HG03064 (cell line): ENCODE results near the gene CTSA.
"Not testable (repeated sequence)": the region's sequence is repeated elsewhere in the genome, so short reads cannot be mapped to it uniquely, and the experiment has no call there.

Source experiments
- ATAC-seq: cut with Tn5 transposase; IDR thresholded peaks from one replicate; pipeline ENCODE4 v1.9.1; 2021; ENCODE audit warnings: low read depth; ENCODE audit not compliant: unreplicated experiment

Gene CTSA

DNA sequence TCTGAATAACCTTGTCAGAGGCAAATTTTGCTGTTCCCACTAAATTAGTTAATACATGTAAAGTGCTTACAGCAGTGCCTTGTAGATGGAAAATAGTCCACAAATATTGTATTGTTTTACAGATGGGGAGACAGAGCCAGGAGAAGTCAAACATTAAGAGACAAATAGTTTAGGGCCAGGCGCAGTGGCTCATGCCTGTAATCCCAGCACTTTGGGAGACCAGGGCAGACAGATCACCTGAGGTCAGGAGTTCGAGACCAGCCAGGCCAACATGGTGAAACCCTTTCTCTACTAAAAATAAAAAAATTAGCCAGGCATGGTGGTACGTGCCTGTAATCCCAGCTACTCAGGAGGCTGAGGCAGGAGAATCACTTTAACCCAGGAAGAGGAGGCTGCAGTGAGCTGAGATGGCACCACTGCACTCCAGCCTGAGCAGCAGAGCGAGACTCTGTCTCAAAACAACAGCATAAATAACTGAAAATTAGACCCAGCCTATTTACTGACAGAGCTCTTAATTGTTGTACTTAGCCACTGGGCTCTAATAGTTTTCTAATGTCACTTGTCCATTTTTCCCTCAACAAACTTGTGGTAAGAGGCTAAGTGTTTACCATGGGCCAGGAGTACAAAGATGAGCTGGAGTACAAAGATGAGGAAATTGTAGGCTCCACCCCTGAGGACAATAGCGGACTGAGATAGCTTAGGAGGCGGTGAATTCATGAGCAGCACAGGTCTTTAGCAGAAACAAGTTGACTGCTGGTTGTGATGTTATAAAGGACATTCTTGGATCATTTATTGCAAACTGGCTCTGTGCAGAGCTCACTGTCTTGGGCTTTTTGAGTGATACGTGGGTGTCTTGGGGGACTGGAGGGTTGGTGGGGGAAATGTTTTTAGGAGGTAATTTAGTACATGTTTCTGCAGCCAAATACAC lies 27.3 kb upstream of the CTSA start:
- no peak for ATAC-seq

DNA sequence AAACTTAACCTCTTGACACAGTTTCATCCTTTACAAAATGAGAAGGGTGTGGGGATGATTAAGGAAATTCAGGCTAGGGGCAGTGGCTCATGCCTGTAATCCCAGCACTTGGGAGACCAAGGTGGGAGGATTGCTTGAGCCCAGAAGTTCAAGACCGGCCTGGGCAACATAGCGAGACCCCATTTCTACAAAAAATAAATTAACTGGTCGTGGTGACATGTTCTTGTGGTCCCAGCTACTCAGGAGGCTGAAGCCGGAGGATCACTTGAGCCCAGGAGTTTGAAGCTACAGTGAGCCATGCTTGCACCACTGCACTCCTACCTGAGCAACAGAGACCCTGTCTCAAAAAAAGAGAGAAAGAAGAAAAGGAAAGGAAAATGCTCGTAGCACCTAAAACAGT lies 24.7 kb upstream of the CTSA start:
- ATAC-seq = no peak

DNA sequence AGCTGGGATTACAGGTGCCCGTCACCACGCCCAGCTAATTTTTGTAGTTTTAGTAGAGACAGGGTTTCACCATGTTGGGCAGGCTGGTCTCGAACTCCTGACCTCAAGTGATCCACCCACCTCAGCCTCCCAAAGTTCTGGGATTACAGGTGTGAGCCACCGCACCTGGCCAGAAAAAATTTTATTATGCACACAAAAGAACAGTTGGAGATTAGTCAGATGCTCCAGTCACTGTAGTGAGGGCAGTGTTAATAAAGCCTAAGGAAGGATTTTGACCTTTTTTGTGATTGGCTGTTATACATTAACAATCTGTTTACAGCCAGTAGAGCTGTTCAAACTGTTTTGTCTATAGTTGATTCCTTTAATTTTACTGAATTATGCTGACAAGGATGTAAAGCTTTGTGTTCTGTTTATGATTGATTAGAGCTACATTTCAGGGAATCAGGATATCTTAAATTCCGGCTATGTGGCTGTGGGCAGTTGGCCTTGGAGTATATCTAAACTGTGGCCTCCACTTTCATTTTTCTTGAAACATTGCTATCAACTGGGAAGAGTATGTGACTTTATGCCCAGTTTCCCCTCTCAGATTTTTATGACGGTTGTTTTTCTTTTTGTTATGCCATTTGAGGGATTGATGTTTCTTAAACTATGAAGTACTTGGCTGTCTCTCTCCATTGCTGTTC lies 23.9 kb upstream of the CTSA start:
- ATAC-seq = no peak

- ATAC-seq = no peak
Observed at GRCh38 chr20:45867819-45868176, 23.3 kb upstream of the CTSA start.

- ATAC-seq = no peak
Observed at GRCh38 chr20:45872626-45873025, 18.5 kb upstream of the CTSA start.

DNA sequence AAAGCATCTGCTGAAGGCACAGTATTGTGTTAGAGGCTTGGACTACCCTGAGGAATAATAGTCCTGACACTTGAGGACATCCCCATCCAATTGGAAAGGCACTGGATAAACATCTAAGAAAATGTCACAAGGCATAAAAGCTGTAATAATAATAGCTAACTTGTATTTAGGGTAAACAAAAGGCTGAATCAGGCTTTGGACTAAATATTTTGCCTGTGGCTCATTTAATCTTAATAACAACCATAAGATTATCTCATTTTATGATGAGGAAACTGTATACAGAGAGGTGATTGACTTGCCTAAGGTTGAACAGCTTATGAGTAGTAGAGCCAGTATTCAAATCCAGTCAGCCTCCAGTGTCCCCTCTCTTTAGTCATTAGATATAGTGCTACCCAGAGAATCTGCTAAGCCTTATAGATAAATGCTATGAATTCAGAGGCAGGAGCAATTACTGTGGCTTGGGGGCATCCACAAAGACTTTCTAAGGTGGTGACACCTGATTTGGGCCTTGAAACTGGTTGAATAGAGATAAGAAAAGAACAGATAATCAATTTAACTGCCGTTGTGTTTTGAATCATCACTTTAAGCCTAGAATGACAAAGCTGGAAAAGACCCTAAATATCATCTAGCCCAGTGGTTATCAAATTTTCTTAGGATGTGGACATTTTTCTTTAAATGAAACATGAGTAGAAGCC lies 17.6 kb upstream of the CTSA start:
- ATAC-seq = no peak

GRCh38 chr20:45874104-45874481 lies 17.0 kb upstream of the CTSA start:
- not testable (repeated sequence) for ATAC-seq

- no peak for ATAC-seq
Observed at GRCh38 chr20:45874576-45874975, 16.6 kb upstream of the CTSA start.

GRCh38 chr20:45878076-45878761 lies 12.9 kb upstream of the CTSA start:
- ATAC-seq = no peak

DNA sequence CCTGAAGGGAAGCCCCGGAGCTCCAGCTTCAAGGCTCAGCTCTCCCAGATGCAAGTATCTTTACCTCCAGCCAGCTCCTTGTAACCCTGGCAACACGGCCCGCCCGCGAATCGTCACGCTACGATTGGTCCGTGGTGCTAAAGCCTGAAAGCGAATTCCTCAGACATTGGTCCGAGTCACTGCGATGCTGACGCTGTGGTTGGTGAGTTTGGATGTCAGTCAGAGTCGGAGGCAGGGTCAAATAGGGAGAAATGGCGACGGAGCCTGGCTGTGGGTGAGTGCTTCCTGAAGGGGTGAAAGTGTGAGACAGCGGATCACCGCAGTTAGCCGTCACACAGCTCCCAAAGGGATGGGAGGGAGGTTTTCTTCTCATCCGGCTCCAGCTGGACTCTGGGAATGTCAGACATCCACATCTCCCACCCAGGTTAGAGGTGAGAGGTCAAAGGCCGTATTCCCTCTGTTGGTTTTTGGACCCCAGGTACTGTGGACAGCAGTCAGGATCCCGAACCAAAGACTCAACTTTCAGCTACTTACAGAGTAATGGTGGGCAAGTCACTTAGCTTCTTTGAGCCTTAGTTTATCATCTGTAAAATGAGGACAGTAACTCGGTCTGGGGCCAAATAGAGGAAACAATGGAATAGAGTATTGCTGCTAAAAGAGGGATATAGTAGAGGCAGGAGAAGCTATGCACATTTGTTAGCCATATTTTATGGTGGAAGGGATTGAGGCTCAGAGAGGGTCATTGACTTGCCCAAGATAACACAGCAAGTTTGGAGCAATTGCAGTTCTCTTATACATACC lies 9.9 kb upstream of the CTSA start, which contains the start of gene ZSWIM1:
ZSWIM1 (plus strand) TSS at position 240 of the 801 bp plus-strand sequence. CDS start 1,366 bp downstream, outside the sequence.
- ATAC-seq = peak; percentile 90

GRCh38 chr20:45882469-45883099 lies 8.6 kb upstream of the CTSA start:
- ATAC-seq = no peak

DNA sequence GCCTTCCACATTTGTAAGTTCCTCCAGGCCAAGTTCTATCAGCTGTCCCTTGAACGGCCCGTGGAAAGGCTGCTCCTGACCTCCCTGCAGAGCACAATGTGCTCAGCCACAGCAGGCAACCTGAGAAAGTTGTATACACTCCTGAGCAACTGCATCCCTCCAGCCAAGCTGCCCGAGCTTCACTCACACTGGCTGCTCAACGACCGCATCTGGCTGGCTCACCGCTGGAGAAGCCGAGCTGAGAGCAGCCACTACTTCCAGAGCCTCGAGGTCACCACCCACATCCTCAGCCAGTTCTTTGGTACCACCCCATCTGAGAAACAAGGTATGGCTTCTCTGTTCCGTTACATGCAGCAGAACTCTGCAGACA lies 8.1 kb upstream of the CTSA start:
- no peak for ATAC-seq

DNA sequence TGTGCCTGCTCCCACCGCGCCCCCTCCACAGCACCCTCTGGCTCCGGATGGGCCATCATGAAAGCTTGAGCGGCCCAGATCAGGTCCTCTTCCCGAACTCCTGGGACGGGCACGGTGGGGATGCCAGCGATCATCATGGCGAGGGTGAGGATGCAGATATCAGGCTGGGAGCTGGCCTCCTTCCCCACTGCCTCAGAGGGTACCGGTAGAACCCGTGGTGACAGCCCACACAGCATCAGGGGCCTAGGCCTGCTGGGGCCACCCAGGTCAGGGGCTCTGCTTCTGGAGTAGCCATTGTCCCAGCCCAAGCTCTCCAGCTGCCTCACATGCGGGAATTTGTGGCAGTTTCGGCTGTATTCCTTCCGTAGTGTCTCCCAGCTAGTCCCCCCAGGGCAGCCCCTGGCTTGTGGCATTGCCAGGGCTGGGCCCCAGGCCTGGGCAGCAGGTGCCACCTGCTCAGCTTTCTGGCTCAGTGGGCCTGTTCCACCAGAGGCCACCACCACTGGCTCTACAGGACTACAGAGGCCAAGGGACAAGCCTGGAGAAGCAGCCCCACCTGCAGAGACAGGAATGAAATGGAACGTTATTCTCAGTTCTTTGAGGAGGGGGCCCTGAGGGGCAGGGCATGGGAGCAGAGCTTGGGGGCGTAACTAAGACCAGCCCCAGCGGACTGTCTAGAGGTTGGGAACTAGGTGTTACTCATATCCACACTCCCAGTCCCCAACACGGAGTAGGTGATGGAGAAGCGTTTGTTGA lies 4.4 kb upstream of the CTSA start:
- ATAC-seq = no peak

- ATAC-seq = no peak
Observed at GRCh38 chr20:45887346-45887715, 3.8 kb upstream of the CTSA start, which contains the start of gene SPATA25. SPATA25 (minus strand) TSS chr20:45887622; CDS start chr20:45887590, 32 bp downstream.

- ATAC-seq = no peak
Observed at GRCh38 chr20:45888681-45889080, 2.5 kb upstream of the CTSA start.

GRCh38 chr20:45890077-45890984 lies 804 bp upstream of the CTSA start:
- ATAC-seq = peak; percentile 19

- no peak for ATAC-seq
Observed at GRCh38 chr20:45892049-45892825, 1.1 kb downstream of the CTSA start.
